ENCODE data around the gene NRG4.

NRG4 gene

GRCh38 chr15:76038512-76038911 is 26.3 kb upstream of the NRG4 start:
- H3K27me3 ChIP-seq (ENCODE audit: insufficient read depth, low read length): no peaks in the 10 kb centered on the region
- H3K4me3 ChIP-seq (ENCODE audit: low read depth, low read length): no peak overlapping the region
- H3K4ac ChIP-seq (ENCODE audit: low read depth, low read length): no peak overlapping the region
- no peak overlapping the region for H4K91ac ChIP-seq (ENCODE audit: low read depth, low read length)
- no peak overlapping the region for H2BK5ac ChIP-seq (ENCODE audit: low read depth, low read length, poor library complexity)
- H3K18ac ChIP-seq (ENCODE audit: low read length): no peak overlapping the region
- no peaks in the 10 kb centered on the region for H3K79me1 ChIP-seq (ENCODE audit: low read length)
- H3K9me3 ChIP-seq (ENCODE audit: insufficient read depth, low read depth, low read length): no peaks in the 10 kb centered on the region
- no peak overlapping the region for H3K27ac ChIP-seq (ENCODE audit: low read depth, low read length)
- no peak overlapping the region for H2AK5ac ChIP-seq (ENCODE audit: low read length)
- H2BK120ac ChIP-seq (ENCODE audit: insufficient read depth, low read length, poor library complexity): no peak overlapping the region
- H2BK12ac ChIP-seq (ENCODE audit: low read length): no peak overlapping the region
- no peak overlapping the region for H4K12ac ChIP-seq (ENCODE audit: low read depth, low read length)
- no peak overlapping the region for H3K14ac ChIP-seq (ENCODE audit: low read length)
- DNase-seq: no peak
- H3K79me2 ChIP-seq (ENCODE audit: control insufficient read depth, insufficient read depth, low read length, poor library complexity): no peaks in the 10 kb centered on the region
- no peaks in the 10 kb centered on the region for H3K4me1 ChIP-seq (ENCODE audit: control insufficient read depth in 1 of 2, insufficient read depth in 2 of 2, low read length in 2 of 2)
- no peak overlapping the region for H2AFZ ChIP-seq (ENCODE audit: insufficient read depth, low read length, poor library complexity)
- no peak overlapping the region for H3K9ac ChIP-seq (ENCODE audit: low read length)
- no CpG with 5 or more reads among the region's 1 CpG for WGBS (ENCODE audit: extremely low coverage, insufficient coverage, insufficient read length)
- no peaks in the 10 kb centered on the region for H3K36me3 ChIP-seq (ENCODE audit: control insufficient read depth in 1 of 2, insufficient read depth in 2 of 2, low read length in 2 of 2)
- no peak overlapping the region for H3K23ac ChIP-seq (ENCODE audit: low read length)
- no peak overlapping the region for H3K4me2 ChIP-seq (ENCODE audit: low read length)
- H4K8ac ChIP-seq (ENCODE audit: low read depth, low read length): no peak overlapping the region

DNA sequence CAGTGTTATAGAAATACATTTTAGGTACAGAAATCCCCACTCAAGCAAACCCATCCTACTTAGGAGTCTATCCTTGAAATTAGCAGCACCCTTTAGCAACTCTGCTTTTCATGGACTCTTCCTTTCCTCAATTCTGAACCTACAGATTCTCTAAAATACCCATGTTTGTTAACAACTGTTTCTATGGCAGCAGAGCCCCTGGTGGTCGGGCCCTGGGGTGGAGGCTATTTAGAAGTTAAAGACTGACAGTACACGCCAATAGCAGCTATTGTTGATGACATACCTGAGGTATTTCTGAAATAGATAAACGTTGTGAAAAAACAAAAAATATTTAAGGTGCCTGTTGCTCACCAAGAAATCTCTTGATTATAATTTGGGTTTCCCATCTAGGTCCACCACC is 23.4 kb upstream of the NRG4 start:
- no peak overlapping the region for H3K14ac ChIP-seq (ENCODE audit: low read length)
- no peak overlapping the region for H2BK120ac ChIP-seq (ENCODE audit: insufficient read depth, low read length, poor library complexity)
- H3K4me1 ChIP-seq (ENCODE audit: control insufficient read depth in 1 of 2, insufficient read depth in 2 of 2, low read length in 2 of 2): no peaks in the 10 kb centered on the region
- no peak overlapping the region for H2BK5ac ChIP-seq (ENCODE audit: low read depth, low read length, poor library complexity)
- WGBS (ENCODE audit: extremely low coverage, insufficient coverage, insufficient read length): no CpG with 5 or more reads among the region's 3 CpGs
- H3K4ac ChIP-seq (ENCODE audit: low read depth, low read length): no peak overlapping the region
- H4K12ac ChIP-seq (ENCODE audit: low read depth, low read length): no peak overlapping the region
- H3K79me2 ChIP-seq (ENCODE audit: control insufficient read depth, insufficient read depth, low read length, poor library complexity): no peaks in the 10 kb centered on the region
- H3K23ac ChIP-seq (ENCODE audit: low read length): no peak overlapping the region
- H3K4me3 ChIP-seq (ENCODE audit: low read depth, low read length): no peak overlapping the region
- H3K79me1 ChIP-seq (ENCODE audit: low read length): no peaks in the 10 kb centered on the region
- no peak overlapping the region for H3K27ac ChIP-seq (ENCODE audit: low read depth, low read length)
- H3K36me3 ChIP-seq (ENCODE audit: control insufficient read depth in 1 of 2, insufficient read depth in 2 of 2, low read length in 2 of 2): no peaks in the 10 kb centered on the region
- no peak overlapping the region for H2AFZ ChIP-seq (ENCODE audit: insufficient read depth, low read length, poor library complexity)
- no peak overlapping the region for H3K18ac ChIP-seq (ENCODE audit: low read length)
- no peak overlapping the region for H4K8ac ChIP-seq (ENCODE audit: low read depth, low read length)
- H4K91ac ChIP-seq (ENCODE audit: low read depth, low read length): no peak overlapping the region
- H2AK5ac ChIP-seq (ENCODE audit: low read length): no peak overlapping the region
- DNase-seq: no peak
- H3K4me2 ChIP-seq (ENCODE audit: low read length): no peak overlapping the region
- no peaks in the 10 kb centered on the region for H3K27me3 ChIP-seq (ENCODE audit: insufficient read depth, low read length)
- H2BK12ac ChIP-seq (ENCODE audit: low read length): no peak overlapping the region
- no peaks in the 10 kb centered on the region for H3K9me3 ChIP-seq (ENCODE audit: insufficient read depth, low read depth, low read length)
- H3K9ac ChIP-seq (ENCODE audit: low read length): no peak overlapping the region

DNA sequence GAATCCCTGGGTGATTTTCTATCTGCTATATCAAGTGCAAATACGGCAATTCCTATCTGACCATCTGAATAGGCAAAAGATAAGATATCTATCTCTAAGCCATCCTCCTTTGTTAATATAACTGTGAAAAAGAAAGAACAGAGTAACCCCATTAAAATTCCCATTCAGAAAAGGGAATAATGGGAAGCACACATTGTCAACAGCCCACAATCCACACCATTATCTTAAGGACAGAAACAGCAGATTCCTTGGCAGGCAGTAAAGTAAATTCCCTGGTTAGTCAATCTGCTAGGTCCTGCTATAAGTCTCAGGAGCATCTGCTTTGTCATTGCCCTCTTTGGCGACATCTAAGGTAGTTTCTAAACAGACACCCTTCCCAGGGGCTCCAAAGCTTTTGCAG is 21.9 kb upstream of the NRG4 start:
- Histone ChIP-seq H3K27me3 (ENCODE audit: insufficient read depth, low read length) (no peaks in the 10 kb centered on the region), H2BK5ac (ENCODE audit: low read depth, low read length, poor library complexity) (no peak overlapping the region), H3K4me2 (ENCODE audit: low read length) (no peak overlapping the region), H4K91ac (ENCODE audit: low read depth, low read length) (no peak overlapping the region), H3K14ac (ENCODE audit: low read length) (no peak overlapping the region), H3K36me3 (ENCODE audit: control insufficient read depth in 1 of 2, insufficient read depth in 2 of 2, low read length in 2 of 2) (no peaks in the 10 kb centered on the region), H3K9ac (ENCODE audit: low read length) (no peak overlapping the region), H3K79me1 (ENCODE audit: low read length) (no peaks in the 10 kb centered on the region), H2AK5ac (ENCODE audit: low read length) (no peak overlapping the region), H3K23ac (ENCODE audit: low read length) (no peak overlapping the region), H2BK12ac (ENCODE audit: low read length) (no peak overlapping the region), H2BK120ac (ENCODE audit: insufficient read depth, low read length, poor library complexity) (no peak overlapping the region), H3K4ac (ENCODE audit: low read depth, low read length) (no peak overlapping the region), H3K9me3 (ENCODE audit: insufficient read depth, low read depth, low read length) (no peaks in the 10 kb centered on the region), H4K8ac (ENCODE audit: low read depth, low read length) (no peak overlapping the region), H3K18ac (ENCODE audit: low read length) (no peak overlapping the region), H2AFZ (ENCODE audit: insufficient read depth, low read length, poor library complexity) (no peak overlapping the region), H3K4me1 (ENCODE audit: control insufficient read depth in 1 of 2, insufficient read depth in 2 of 2, low read length in 2 of 2) (no peaks in the 10 kb centered on the region), H3K4me3 (ENCODE audit: low read depth, low read length) (no peak overlapping the region), H4K12ac (ENCODE audit: low read depth, low read length) (no peak overlapping the region), H3K79me2 (ENCODE audit: control insufficient read depth, insufficient read depth, low read length, poor library complexity) (no peaks in the 10 kb centered on the region), H3K27ac (ENCODE audit: low read depth, low read length) (no peak overlapping the region)
- no CpG with 5 or more reads among the region's 2 CpGs for WGBS (ENCODE audit: extremely low coverage, insufficient coverage, insufficient read length)
- no peak for DNase-seq

GRCh38 chr15:76033438-76033837 is 21.2 kb upstream of the NRG4 start:
- Histone ChIP-seq H2AK5ac (ENCODE audit: low read length) (no peak overlapping the region), H3K4me2 (ENCODE audit: low read length) (no peak overlapping the region), H3K4me1 (ENCODE audit: control insufficient read depth in 1 of 2, insufficient read depth in 2 of 2, low read length in 2 of 2) (no peaks in the 10 kb centered on the region), H3K36me3 (ENCODE audit: control insufficient read depth in 1 of 2, insufficient read depth in 2 of 2, low read length in 2 of 2) (no peaks in the 10 kb centered on the region), H3K9ac (ENCODE audit: low read length) (no peak overlapping the region), H3K23ac (ENCODE audit: low read length) (no peak overlapping the region), H4K12ac (ENCODE audit: low read depth, low read length) (no peak overlapping the region), H3K4ac (ENCODE audit: low read depth, low read length) (no peak overlapping the region), H3K14ac (ENCODE audit: low read length) (no peak overlapping the region), H4K8ac (ENCODE audit: low read depth, low read length) (no peak overlapping the region), H3K4me3 (ENCODE audit: low read depth, low read length) (no peak overlapping the region), H3K79me1 (ENCODE audit: low read length) (no peaks in the 10 kb centered on the region), H2BK5ac (ENCODE audit: low read depth, low read length, poor library complexity) (no peak overlapping the region), H3K27me3 (ENCODE audit: insufficient read depth, low read length) (no peaks in the 10 kb centered on the region), H4K91ac (ENCODE audit: low read depth, low read length) (no peak overlapping the region), H3K18ac (ENCODE audit: low read length) (no peak overlapping the region), H2AFZ (ENCODE audit: insufficient read depth, low read length, poor library complexity) (no peak overlapping the region), H2BK120ac (ENCODE audit: insufficient read depth, low read length, poor library complexity) (no peak overlapping the region), H3K27ac (ENCODE audit: low read depth, low read length) (no peak overlapping the region), H3K79me2 (ENCODE audit: control insufficient read depth, insufficient read depth, low read length, poor library complexity) (no peaks in the 10 kb centered on the region), H2BK12ac (ENCODE audit: low read length) (no peak overlapping the region), H3K9me3 (ENCODE audit: insufficient read depth, low read depth, low read length) (no peaks in the 10 kb centered on the region)
- no CpG with 5 or more reads among the region's 1 CpG for WGBS (ENCODE audit: extremely low coverage, insufficient coverage, insufficient read length)
- no peak for DNase-seq

All from trophoblast cell (in vitro differentiated cells and primary cell).